ENCODE results near the gene ASH1L.

Gene ASH1L

GRCh38 chr1:155300553-155301329 is 261.9 kb downstream of the ASH1L start:
- TF ChIP-seq REST (IDR thresholded peaks at IDR 0.05; ENCODE audit: insufficient read depth in 1 of 2, low read depth in 2 of 2, low read length in 2 of 2) = no peak
- TF ChIP-seq POLR2AphosphoS5 (IDR thresholded peaks at IDR 0.05; ENCODE audit: low read depth, low read length) = no peak
- TF ChIP-seq FOXP2 (optimal IDR thresholded peaks at IDR 0.05; ENCODE audit: borderline replicate concordance, extremely low read depth, extremely low read length, insufficient read depth) = no peak
- TF ChIP-seq SIN3A (IDR thresholded peaks at IDR 0.05; ENCODE audit: borderline replicate concordance, insufficient read depth, low read length) = no peak
- no peak for TF ChIP-seq TAF1 (IDR thresholded peaks at IDR 0.05; ENCODE audit: borderline replicate concordance, insufficient read depth, low read length)

GRCh38 chr1:155300024-155300423 is 262.6 kb downstream of the ASH1L start:
- TF ChIP-seq TAF1 (IDR thresholded peaks at IDR 0.05; ENCODE audit: borderline replicate concordance, insufficient read depth, low read length) (no peak), REST (IDR thresholded peaks at IDR 0.05; ENCODE audit: insufficient read depth in 1 of 2, low read depth in 2 of 2, low read length in 2 of 2) (no peak), SIN3A (IDR thresholded peaks at IDR 0.05; ENCODE audit: borderline replicate concordance, insufficient read depth, low read length) (no peak), POLR2AphosphoS5 (IDR thresholded peaks at IDR 0.05; ENCODE audit: low read depth, low read length) (no peak)

- TF ChIP-seq TAF1 (IDR thresholded peaks at IDR 0.05; ENCODE audit: borderline replicate concordance, insufficient read depth, low read length) (no peak), POLR2AphosphoS5 (IDR thresholded peaks at IDR 0.05; ENCODE audit: low read depth, low read length) (no peak), SIN3A (IDR thresholded peaks at IDR 0.05; ENCODE audit: borderline replicate concordance, insufficient read depth, low read length) (no peak), FOXP2 (optimal IDR thresholded peaks at IDR 0.05; ENCODE audit: borderline replicate concordance, extremely low read depth, extremely low read length, insufficient read depth) (no peak), REST (IDR thresholded peaks at IDR 0.05; ENCODE audit: insufficient read depth in 1 of 2, low read depth in 2 of 2, low read length in 2 of 2) (no peak)
Observed at GRCh38 chr1:155297384-155297783, 265.2 kb downstream of the ASH1L start.

GRCh38 chr1:155296661-155297060 is 265.9 kb downstream of the ASH1L start:
- no peak for TF ChIP-seq TAF1 (IDR thresholded peaks at IDR 0.05; ENCODE audit: borderline replicate concordance, insufficient read depth, low read length)
- no peak for TF ChIP-seq SIN3A (IDR thresholded peaks at IDR 0.05; ENCODE audit: borderline replicate concordance, insufficient read depth, low read length)
- no peak for TF ChIP-seq POLR2AphosphoS5 (IDR thresholded peaks at IDR 0.05; ENCODE audit: low read depth, low read length)
- no peak for TF ChIP-seq FOXP2 (optimal IDR thresholded peaks at IDR 0.05; ENCODE audit: borderline replicate concordance, extremely low read depth, extremely low read length, insufficient read depth)
- no peak for TF ChIP-seq REST (IDR thresholded peaks at IDR 0.05; ENCODE audit: insufficient read depth in 1 of 2, low read depth in 2 of 2, low read length in 2 of 2)

Measured in PFSK-1 (cell line).